Astrocyte (in vitro differentiated cells and primary cell): ENCODE results near the gene SOCS1.
"Not testable (repeated sequence)": the region's sequence is repeated elsewhere in the genome, so short reads cannot be mapped to it uniquely, and the experiment has no call there.

Source experiments
- CTCF ChIP-seq: IDR thresholded peaks from 2 replicates; pipeline ENCODE4 v1.5.1; 2011; ENCODE audit warnings: low read depth, mild to moderate bottlenecking, inconsistent platforms, low read length, moderate library complexity; ENCODE audit not compliant: insufficient read depth
- EZH2 ChIP-seq: IDR thresholded peaks from 2 replicates; pipeline ENCODE4 v1.6.1; 2012; ENCODE audit warnings: mild to moderate bottlenecking, low read length, inconsistent platforms; ENCODE audit not compliant: insufficient read depth

GRCh38 chr16:11289696-11290095, 33.7 kb upstream of the SOCS1 start:
- TF ChIP-seq CTCF, EZH2: not testable (repeated sequence)
